Measurements from ENCODE around the gene TMPRSS5. TPM values are rescaled to one million over a fixed set of nuclear protein-coding genes. Genes with fewer than 3 reads are reported as not detected.

TMPRSS5 gene
- polyA plus RNA-seq, 1 donor from 2014 or later: 2.6 TPM

DNA sequence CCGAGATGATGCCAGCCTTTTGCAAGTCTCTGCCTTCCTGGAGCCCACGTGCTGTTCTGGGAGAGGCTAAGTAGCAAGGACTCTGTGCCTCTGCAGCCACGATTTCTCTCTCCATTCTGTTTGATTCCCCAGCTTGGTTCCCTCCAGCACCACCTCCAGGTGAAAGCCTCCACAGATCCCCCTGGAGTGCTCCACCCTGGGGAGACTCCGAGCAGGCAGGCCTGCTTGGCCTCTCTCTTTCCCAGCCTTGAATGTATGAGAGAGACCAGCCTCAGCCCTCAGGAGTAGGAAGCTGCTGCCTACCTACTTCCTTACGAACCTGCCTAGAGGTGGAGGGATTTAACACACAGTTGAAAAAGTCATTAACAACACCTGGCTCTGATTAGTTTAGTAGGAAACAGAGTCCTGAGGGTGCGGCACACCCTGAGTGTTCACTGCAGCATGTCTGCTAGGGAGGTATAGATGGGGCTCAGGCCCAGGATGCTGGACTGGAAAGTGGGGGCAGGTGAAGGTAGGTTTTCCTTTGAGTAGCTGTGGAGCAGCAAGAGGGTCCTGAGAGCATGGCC, 22.5 kb downstream of the TMPRSS5 start:
- H3F3A ChIP-seq (ENCODE audit: insufficient read depth, low read length, poor library complexity, severe bottlenecking): no peaks in the 10 kb centered on the region
- no peaks in the 10 kb centered on the region for H3K36me3 ChIP-seq (ENCODE audit: insufficient read depth, low read length)
- H4K20me1 ChIP-seq (ENCODE audit: insufficient read depth): no peaks in the 10 kb centered on the region
- no peak overlapping the region for H3K27ac ChIP-seq (ENCODE audit: low read length)
- no peaks in the 10 kb centered on the region for H3K27me3 ChIP-seq (ENCODE audit: insufficient read depth, low read depth, low read length)
- no peak overlapping the region for H3K9ac ChIP-seq (ENCODE audit: low read length)
- H3K4me2 ChIP-seq (ENCODE audit: low read length): no peak overlapping the region
- H3K9me2 ChIP-seq (ENCODE audit: insufficient read depth, low read length): no peaks in the 10 kb centered on the region
- no peak overlapping the region for H3K4me3 ChIP-seq (ENCODE audit: low read length)
- H2AFZ ChIP-seq (ENCODE audit: low read depth, low read length): no peak overlapping the region
- TF ChIP-seq EP300 (conservative IDR thresholded peaks at IDR 0.05; ENCODE audit: poor library complexity, severe bottlenecking): no peak
- H3K9me3 ChIP-seq (ENCODE audit: low read length): no peaks in the 10 kb centered on the region
- H3K79me2 ChIP-seq (replicated peaks; ENCODE audit: insufficient read depth, low read length): no peaks in the 10 kb centered on the region

DNA sequence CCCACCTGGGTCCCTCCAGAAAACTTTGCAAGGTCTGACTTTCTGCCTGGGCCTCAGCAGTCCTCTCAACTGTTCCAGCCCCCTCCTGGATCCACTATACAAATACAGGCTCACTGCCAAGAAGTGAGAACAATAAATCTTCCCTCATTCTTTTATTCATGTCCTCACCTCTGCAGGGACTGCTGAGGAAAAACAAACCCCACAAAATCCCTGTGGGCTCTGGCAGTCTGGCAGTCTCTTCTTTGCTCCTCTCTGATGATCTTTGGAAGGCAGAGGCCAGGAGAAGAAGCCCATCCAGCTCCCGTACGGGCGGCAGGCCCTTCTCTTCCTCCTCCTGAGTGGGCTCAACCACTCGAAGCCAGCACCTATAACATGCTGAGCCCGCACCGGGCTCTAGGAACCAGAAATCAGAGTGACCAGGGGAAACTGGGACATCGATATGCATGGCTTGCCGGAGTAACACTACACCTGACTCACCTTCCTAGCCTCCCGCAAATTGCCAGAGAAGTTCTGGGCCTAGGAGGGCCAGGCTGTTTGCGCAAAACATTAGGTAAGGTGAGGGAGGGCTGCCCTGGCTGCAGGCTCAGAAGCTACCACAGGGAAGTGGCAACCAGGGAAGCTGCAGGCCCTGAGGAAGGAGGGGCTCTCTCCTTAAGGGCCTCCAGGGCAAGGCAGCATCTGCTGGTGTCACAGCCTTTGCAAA, 24.2 kb downstream of the TMPRSS5 start:
- H3K36me3 ChIP-seq (ENCODE audit: insufficient read depth, low read length): no peaks in the 10 kb centered on the region
- no peak overlapping the region for H3K9ac ChIP-seq (ENCODE audit: low read length)
- no peaks in the 10 kb centered on the region for H3K27me3 ChIP-seq (ENCODE audit: insufficient read depth, low read depth, low read length)
- H4K20me1 ChIP-seq (ENCODE audit: insufficient read depth): no peaks in the 10 kb centered on the region
- H3K27ac ChIP-seq (ENCODE audit: low read length): no peak overlapping the region
- no peaks in the 10 kb centered on the region for H3K79me2 ChIP-seq (replicated peaks; ENCODE audit: insufficient read depth, low read length)
- H3K9me3 ChIP-seq (ENCODE audit: low read length): no peaks in the 10 kb centered on the region
- no peak overlapping the region for H2AFZ ChIP-seq (ENCODE audit: low read depth, low read length)
- no peaks in the 10 kb centered on the region for H3F3A ChIP-seq (ENCODE audit: insufficient read depth, low read length, poor library complexity, severe bottlenecking)
- H3K9me2 ChIP-seq (ENCODE audit: insufficient read depth, low read length): no peaks in the 10 kb centered on the region
- no peak overlapping the region for H3K4me2 ChIP-seq (ENCODE audit: low read length)
- H3K4me3 ChIP-seq (ENCODE audit: low read length): no peak overlapping the region
- TF ChIP-seq POLR2AphosphoS5 (IDR thresholded peaks at IDR 0.05): no peak
- TF ChIP-seq, protein P1, sequence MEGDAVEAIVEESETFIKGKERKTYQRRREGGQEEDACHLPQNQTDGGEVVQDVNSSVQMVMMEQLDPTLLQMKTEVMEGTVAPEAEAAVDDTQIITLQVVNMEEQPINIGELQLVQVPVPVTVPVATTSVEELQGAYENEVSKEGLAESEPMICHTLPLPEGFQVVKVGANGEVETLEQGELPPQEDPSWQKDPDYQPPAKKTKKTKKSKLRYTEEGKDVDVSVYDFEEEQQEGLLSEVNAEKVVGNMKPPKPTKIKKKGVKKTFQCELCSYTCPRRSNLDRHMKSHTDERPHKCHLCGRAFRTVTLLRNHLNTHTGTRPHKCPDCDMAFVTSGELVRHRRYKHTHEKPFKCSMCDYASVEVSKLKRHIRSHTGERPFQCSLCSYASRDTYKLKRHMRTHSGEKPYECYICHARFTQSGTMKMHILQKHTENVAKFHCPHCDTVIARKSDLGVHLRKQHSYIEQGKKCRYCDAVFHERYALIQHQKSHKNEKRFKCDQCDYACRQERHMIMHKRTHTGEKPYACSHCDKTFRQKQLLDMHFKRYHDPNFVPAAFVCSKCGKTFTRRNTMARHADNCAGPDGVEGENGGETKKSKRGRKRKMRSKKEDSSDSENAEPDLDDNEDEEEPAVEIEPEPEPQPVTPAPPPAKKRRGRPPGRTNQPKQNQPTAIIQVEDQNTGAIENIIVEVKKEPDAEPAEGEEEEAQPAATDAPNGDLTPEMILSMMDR (IDR thresholded peaks at IDR 0.05; ENCODE audit: poor library complexity, severe bottlenecking): no peak
- TF ChIP-seq, protein P2, sequence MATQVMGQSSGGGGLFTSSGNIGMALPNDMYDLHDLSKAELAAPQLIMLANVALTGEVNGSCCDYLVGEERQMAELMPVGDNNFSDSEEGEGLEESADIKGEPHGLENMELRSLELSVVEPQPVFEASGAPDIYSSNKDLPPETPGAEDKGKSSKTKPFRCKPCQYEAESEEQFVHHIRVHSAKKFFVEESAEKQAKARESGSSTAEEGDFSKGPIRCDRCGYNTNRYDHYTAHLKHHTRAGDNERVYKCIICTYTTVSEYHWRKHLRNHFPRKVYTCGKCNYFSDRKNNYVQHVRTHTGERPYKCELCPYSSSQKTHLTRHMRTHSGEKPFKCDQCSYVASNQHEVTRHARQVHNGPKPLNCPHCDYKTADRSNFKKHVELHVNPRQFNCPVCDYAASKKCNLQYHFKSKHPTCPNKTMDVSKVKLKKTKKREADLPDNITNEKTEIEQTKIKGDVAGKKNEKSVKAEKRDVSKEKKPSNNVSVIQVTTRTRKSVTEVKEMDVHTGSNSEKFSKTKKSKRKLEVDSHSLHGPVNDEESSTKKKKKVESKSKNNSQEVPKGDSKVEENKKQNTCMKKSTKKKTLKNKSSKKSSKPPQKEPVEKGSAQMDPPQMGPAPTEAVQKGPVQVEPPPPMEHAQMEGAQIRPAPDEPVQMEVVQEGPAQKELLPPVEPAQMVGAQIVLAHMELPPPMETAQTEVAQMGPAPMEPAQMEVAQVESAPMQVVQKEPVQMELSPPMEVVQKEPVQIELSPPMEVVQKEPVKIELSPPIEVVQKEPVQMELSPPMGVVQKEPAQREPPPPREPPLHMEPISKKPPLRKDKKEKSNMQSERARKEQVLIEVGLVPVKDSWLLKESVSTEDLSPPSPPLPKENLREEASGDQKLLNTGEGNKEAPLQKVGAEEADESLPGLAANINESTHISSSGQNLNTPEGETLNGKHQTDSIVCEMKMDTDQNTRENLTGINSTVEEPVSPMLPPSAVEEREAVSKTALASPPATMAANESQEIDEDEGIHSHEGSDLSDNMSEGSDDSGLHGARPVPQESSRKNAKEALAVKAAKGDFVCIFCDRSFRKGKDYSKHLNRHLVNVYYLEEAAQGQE (IDR thresholded peaks at IDR 0.05; ENCODE audit: borderline replicate concordance): no peak
- no peak for TF ChIP-seq RAD21 (conservative IDR thresholded peaks at IDR 0.05)
- TF ChIP-seq EP300 (conservative IDR thresholded peaks at IDR 0.05; ENCODE audit: poor library complexity, severe bottlenecking): no peak
- no peak for TF ChIP-seq TAF1 (IDR thresholded peaks at IDR 0.05; ENCODE audit: low read depth)
- no peak for TF ChIP-seq EZH2 (IDR thresholded peaks at IDR 0.05; ENCODE audit: borderline replicate concordance, insufficient read depth, low read length, poor library complexity, severe bottlenecking)
- TF ChIP-seq SMC3 (conservative IDR thresholded peaks at IDR 0.05; ENCODE audit: poor library complexity): no peak
- TF ChIP-seq MXI1 (conservative IDR thresholded peaks at IDR 0.05; ENCODE audit: poor library complexity, severe bottlenecking): no peak
